ENCODE results near the gene TIGD7. TPM values are rescaled to one million over a fixed set of nuclear protein-coding genes. Genes with fewer than 3 reads are reported as not detected.

The TIGD7 gene
- total and polyA plus RNA-seq, 2 of the 13 experiments (the other 11 are each of a cell fraction or from before 2014, with no cell fraction given): not detected

DNA sequence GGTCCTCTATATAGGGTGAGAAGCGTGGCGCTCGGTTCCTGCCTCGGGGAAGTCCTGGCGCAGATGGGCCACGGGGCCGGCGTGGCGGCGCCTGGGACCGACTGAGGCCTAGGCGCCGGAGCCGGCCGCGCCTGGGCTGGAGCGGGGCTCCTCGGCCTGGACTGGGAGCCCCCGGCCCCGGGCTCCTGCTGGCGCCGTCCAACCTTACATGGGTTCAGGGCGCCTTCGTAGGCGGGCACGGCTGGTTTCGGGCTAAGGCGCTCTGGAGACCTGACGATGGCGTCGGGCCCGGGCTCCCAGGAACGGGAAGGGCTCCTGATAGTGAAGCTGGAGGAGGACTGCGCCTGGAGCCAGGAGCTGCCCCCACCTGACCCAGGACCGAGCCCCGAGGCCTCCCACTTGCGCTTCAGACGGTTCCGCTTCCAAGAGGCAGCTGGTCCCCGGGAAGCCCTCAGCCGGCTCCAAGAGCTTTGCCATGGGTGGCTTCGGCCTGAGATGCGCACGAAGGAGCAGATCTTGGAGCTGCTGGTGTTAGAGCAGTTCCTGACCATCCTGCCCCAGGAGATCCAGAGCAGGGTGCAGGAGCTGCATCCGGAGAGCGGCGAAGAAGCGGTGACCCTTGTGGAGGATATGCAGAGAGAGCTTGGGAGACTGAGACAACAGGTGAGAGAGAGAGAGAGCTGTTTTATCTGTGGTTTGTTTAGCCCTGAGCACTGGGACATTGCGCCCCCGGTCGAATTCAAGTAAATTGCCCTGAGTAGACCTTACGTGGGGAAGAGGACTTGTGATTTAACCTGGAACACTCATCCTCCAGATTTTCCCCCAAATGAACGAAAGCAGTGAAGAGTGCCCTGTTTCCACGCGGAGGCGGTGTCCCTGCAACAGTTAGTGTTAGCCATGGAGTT is 21.4 kb downstream of the TIGD7 start (continued):
- TF ChIP-seq THAP7 (CRISPR knock-in tag; IDR thresholded peaks at IDR 0.05) (no peak), ZNF83 (CRISPR knock-in tag; IDR thresholded peaks at IDR 0.05; ENCODE audit: borderline replicate concordance) (no peak), KIAA2018 (CRISPR knock-in tag; IDR thresholded peaks at IDR 0.05; ENCODE audit: borderline replicate concordance) (no peak), ZFAT (CRISPR knock-in tag; conservative IDR thresholded peaks at IDR 0.05) (no peak), RXRA (CRISPR knock-in tag; IDR thresholded peaks at IDR 0.05) (no peak), ZNF563 (CRISPR knock-in tag; IDR thresholded peaks at IDR 0.05) (no peak), BCL6 (CRISPR knock-in tag; IDR thresholded peaks at IDR 0.05) (no peak), ZNF543 (CRISPR knock-in tag; IDR thresholded peaks at IDR 0.05) (peak; percentile 17; the same call in 1 of the 2 replicates), GLI4 (CRISPR knock-in tag; IDR thresholded peaks at IDR 0.05; ENCODE audit: borderline replicate concordance) (no peak), ZBTB46 (CRISPR knock-in tag; IDR thresholded peaks at IDR 0.05; ENCODE audit: borderline replicate concordance) (no peak), ETV6 (CRISPR knock-in tag; conservative IDR thresholded peaks at IDR 0.05) (no peak)
- TF ChIP-seq, protein P1, sequence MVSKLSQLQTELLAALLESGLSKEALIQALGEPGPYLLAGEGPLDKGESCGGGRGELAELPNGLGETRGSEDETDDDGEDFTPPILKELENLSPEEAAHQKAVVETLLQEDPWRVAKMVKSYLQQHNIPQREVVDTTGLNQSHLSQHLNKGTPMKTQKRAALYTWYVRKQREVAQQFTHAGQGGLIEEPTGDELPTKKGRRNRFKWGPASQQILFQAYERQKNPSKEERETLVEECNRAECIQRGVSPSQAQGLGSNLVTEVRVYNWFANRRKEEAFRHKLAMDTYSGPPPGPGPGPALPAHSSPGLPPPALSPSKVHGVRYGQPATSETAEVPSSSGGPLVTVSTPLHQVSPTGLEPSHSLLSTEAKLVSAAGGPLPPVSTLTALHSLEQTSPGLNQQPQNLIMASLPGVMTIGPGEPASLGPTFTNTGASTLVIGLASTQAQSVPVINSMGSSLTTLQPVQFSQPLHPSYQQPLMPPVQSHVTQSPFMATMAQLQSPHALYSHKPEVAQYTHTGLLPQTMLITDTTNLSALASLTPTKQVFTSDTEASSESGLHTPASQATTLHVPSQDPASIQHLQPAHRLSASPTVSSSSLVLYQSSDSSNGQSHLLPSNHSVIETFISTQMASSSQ (IDR thresholded peaks at IDR 0.05; ENCODE audit: low read depth): no peak
- TF ChIP-seq, protein P1 (CRISPR knock-in tag; IDR thresholded peaks at IDR 0.05; ENCODE audit: borderline replicate concordance): no peak

Data from HepG2 (cell line).